Erythroblast (primary cell): ENCODE data around the gene GPR150.

ENCODE experiments used
- GATA1 ChIP-seq: IDR thresholded peaks from 2 replicates; pipeline ENCODE4 v1.6.1; 2011; ENCODE audit warnings: low read depth, mild to moderate bottlenecking, control low read depth, low read length, moderate library complexity
- POLR2A ChIP-seq: IDR thresholded peaks from 2 replicates; pipeline ENCODE4 v1.6.1; 2011; ENCODE audit warnings: mild to moderate bottlenecking, low read length

DNA sequence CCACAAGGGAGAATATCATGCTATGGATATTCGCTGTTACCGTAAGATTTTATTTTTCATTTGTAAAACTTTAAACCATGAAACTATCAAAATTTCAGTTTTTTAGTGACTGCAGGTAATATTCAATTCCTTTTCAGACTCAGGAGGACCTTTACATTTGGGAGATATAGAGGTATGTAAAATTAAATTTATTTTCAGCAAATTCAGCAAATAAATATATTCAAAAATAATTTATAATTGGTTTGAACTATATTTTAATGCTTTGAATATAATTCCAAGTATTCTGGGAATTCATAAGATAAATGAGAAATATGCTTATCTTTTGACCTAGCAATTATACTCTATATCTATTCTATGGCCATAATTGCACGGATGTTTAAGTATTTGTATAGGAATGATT, 34.3 kb downstream of the GPR150 start:
- TF ChIP-seq POLR2A: no peak
- TF ChIP-seq GATA1: no peak
